SK-N-SH (cell line): ENCODE results near the gene ANKRD33B. TPM values are rescaled to one million over a fixed set of nuclear protein-coding genes. Genes with fewer than 3 reads are reported as not detected.

Experiments
- CTCF ChIA-PET: fragments of 300-600, 350-600 bp; formaldehyde crosslinking; extraction: SDS; loops from one replicate; lab custom pipeline; 2021; lab: Yijun Ruan, JAX
- POLR2A ChIA-PET: fragments of 350-600 bp; sonication (Branson Sonifier 250); formaldehyde crosslinking; extraction: SDS; loops from one replicate; lab custom pipeline; 2020; ENCODE audit warnings: antibody characterized with exemption, inconsistent platforms; lab: Yijun Ruan, JAX
- DNase-seq: peaks from one replicate; pipeline ENCODE4 v3.0.0; 2012
- H2AFZ ChIP-seq: fragments of 200-600 bp; sonication (generic); 2 replicates; pipeline ENCODE4 v1.8.1; 2016; ENCODE audit warnings: antibody characterized with exemption, mild to moderate bottlenecking, low read depth
- H3F3A ChIP-seq: fragments of 200-600 bp; sonication (generic); replicated peaks from 2 replicates; pipeline ENCODE3; 2016; ENCODE audit warnings: antibody characterized with exemption, mild to moderate bottlenecking; ENCODE audit not compliant: insufficient read depth
- H3K27ac ChIP-seq, 2 experiments: fragments of 200-500 bp in 1 of 2; fragments of 200-600 bp in 1 of 2; sonication (Bioruptor generic) in 1 of 2; sonication (generic), shearing (Covaris generic) in 1 of 2; 2 replicates each; pipeline versions ENCODE4 v1.5.1 to v1.6.1; 2014 to 2016; ENCODE audit warnings: low read depth in 2 of 2, inconsistent platforms in 1 of 2, low read length in 1 of 2, mild to moderate bottlenecking in 1 of 2, mixed read lengths in 1 of 2
- H3K27me3 ChIP-seq: fragments of 200-600 bp; sonication (generic), shearing (Covaris generic); 2 replicates; pipeline ENCODE4 v1.6.1; 2016; ENCODE audit warnings: mixed run types; ENCODE audit not compliant: insufficient read depth
- H3K36me3 ChIP-seq, 2 experiments: fragments of 200-500 bp in 1 of 2; fragments of 200-600 bp in 1 of 2; sonication (Bioruptor generic) in 1 of 2; sonication (generic) in 1 of 2; replicated peaks in 1 of 2; 2 replicates each; pipeline versions ENCODE3 to v1.5.1; 2014 to 2016; ENCODE audit warnings: low read length in 1 of 2, mild to moderate bottlenecking in 1 of 2; ENCODE audit not compliant: insufficient read depth in 2 of 2, control insufficient read depth in 1 of 2
- H3K4me1 ChIP-seq, 2 experiments: fragments of 200-500 bp in 1 of 2; fragments of 200-600 bp in 1 of 2; sonication (Bioruptor generic) in 1 of 2; sonication (generic), shearing (Covaris generic) in 1 of 2; 2 replicates each; pipeline versions ENCODE4 v1.5.1 to v1.6.1; 2014 to 2016; ENCODE audit warnings: low read depth in 1 of 2, low read length in 1 of 2, mixed run types in 1 of 2; ENCODE audit not compliant: insufficient read depth in 2 of 2, control insufficient read depth in 1 of 2
- H3K4me2 ChIP-seq: fragments of 200-600 bp; sonication (generic), shearing (Covaris generic); 2 replicates; pipeline ENCODE4 v1.6.1; 2017; ENCODE audit warnings: mixed run types
- H3K4me3 ChIP-seq, 2 experiments: fragments of 200-500 bp in 1 of 2; fragments of 200-600 bp in 1 of 2; sonication (Bioruptor generic) in 1 of 2; sonication (generic), shearing (Covaris generic) in 1 of 2; 2 replicates each; pipeline versions ENCODE4 v1.5.1 to v1.8.1; 2014 to 2016; ENCODE audit warnings: low read depth in 2 of 2, inconsistent platforms in 1 of 2, low read length in 1 of 2, mild to moderate bottlenecking in 1 of 2, mixed read lengths in 1 of 2, moderate library complexity in 1 of 2
- H3K79me2 ChIP-seq: fragments of 200-600 bp; sonication (generic); 2 replicates; pipeline ENCODE4 v1.8.1; 2017; ENCODE audit warnings: mild to moderate bottlenecking; ENCODE audit not compliant: insufficient read depth
- H3K9ac ChIP-seq: fragments of 200-600 bp; sonication (generic); 2 replicates; pipeline ENCODE4 v1.6.1; 2017; ENCODE audit warnings: mixed run types
- H3K9me2 ChIP-seq: fragments of 200-600 bp; sonication (generic); 2 replicates; pipeline ENCODE4 v1.6.1; 2017; ENCODE audit warnings: mixed run types
- H3K9me3 ChIP-seq: fragments of 200-600 bp; sonication (generic); 2 replicates; pipeline ENCODE4 v1.6.1; 2017; ENCODE audit warnings: mixed run types, mild to moderate bottlenecking, moderate library complexity
- H4K20me1 ChIP-seq: fragments of 200-600 bp; sonication (generic); 2 replicates; pipeline ENCODE4 v1.6.1; 2017; ENCODE audit warnings: mild to moderate bottlenecking, mixed run types; ENCODE audit not compliant: insufficient read depth
- CHD2 ChIP-seq: fragments of 150-350 bp; IDR thresholded peaks from 2 replicates; pipeline ENCODE4 v1.6.1; 2018; ENCODE audit warnings: low read length; ENCODE audit not compliant: partially characterized antibody
- EP300 ChIP-seq, 2 experiments: IDR thresholded peaks; 2 replicates each; pipeline versions ENCODE4 v1.4.0 to v1.6.1; 2012; ENCODE audit warnings: borderline replicate concordance in 1 of 2, low read depth in 1 of 2, low read length in 1 of 2
- GATA2 ChIP-seq: sonication (generic); formaldehyde crosslinking; IDR thresholded peaks from 2 replicates; pipeline ENCODE4 v1.5.0; 2020; ENCODE audit warnings: mild to moderate bottlenecking, missing genetic modification reagents
- IRF3 ChIP-seq: fragments of 150-350 bp; IDR thresholded peaks from 2 replicates; pipeline ENCODE4 v1.6.1; 2016; ENCODE audit warnings: mild to moderate bottlenecking, low read depth, low read length
- JUND ChIP-seq: IDR thresholded peaks from 2 replicates; pipeline ENCODE4 v1.4.0; 2012
- NFIC ChIP-seq: IDR thresholded peaks from 2 replicates; pipeline ENCODE4 v1.4.0; 2012; ENCODE audit warnings: borderline replicate concordance
- NRF1 ChIP-seq: IDR thresholded peaks from 2 replicates; pipeline ENCODE4 v1.6.1; 2012; ENCODE audit warnings: low read depth, mild to moderate bottlenecking, low read length
- POLR2AphosphoS5 ChIP-seq: IDR thresholded peaks from 2 replicates; pipeline ENCODE4 v1.6.1; 2012; ENCODE audit warnings: low read depth, low read length
- RAD21 ChIP-seq: IDR thresholded peaks from 2 replicates; pipeline ENCODE4 v1.6.1; 2012; ENCODE audit warnings: mild to moderate bottlenecking, low read length
- RXRA ChIP-seq: IDR thresholded peaks from 2 replicates; pipeline ENCODE4 v1.4.0; 2012; ENCODE audit warnings: low read depth, mild to moderate bottlenecking, borderline replicate concordance
- SMC3 ChIP-seq: IDR thresholded peaks from 2 replicates; pipeline ENCODE4 v1.6.1; 2012; ENCODE audit warnings: low read depth, low read length, improper control_type of control experiment
- TAF1 ChIP-seq: IDR thresholded peaks from 2 replicates; pipeline ENCODE4 v1.6.1; 2012; ENCODE audit warnings: low read depth, mild to moderate bottlenecking, low read length, moderate library complexity, borderline replicate concordance
- YY1 ChIP-seq: IDR thresholded peaks from 2 replicates; pipeline ENCODE4 v1.4.0; 2012; ENCODE audit warnings: low read depth, mild to moderate bottlenecking
- WGBS: methylation state at CpG from one replicate; pipeline ENCODE4 v1.1.6; 2017; ENCODE audit warnings: low lambda C conversion rate; 5-methylcytosine and 5-hydroxymethylcytosine counted together
- polyA plus RNA-seq, 3 experiments: library from polyadenylated mRNA; depleted of rRNA; stranded (reverse); fragments of >200 nt; gene quantifications; 2 replicates each; pipeline ENCODE4 v1.2.3, GENCODE V29; 2012
- TF ChIP-seq, protein P1 (sequence below): IDR thresholded peaks from 2 replicates; pipeline ENCODE4 v1.4.0; 2012; ENCODE audit warnings: low read depth, borderline replicate concordance
- TF ChIP-seq, protein P2 (sequence below): fragments of 200-600 bp; sonication (generic); IDR thresholded peaks from 2 replicates; pipeline ENCODE4 v1.6.1; 2017; ENCODE audit warnings: antibody characterized with exemption, mild to moderate bottlenecking, moderate library complexity
- TF ChIP-seq, protein P3 (sequence below): fragments of 150-350 bp; IDR thresholded peaks from 2 replicates; pipeline ENCODE4 v1.6.1; 2017; ENCODE audit warnings: antibody characterized with exemption, low read length, low read depth, borderline replicate concordance

ANKRD33B gene
- polyA plus RNA-seq, 1 of the 3 experiments (the other 2 are of a cell fraction): 1.8 TPM

GRCh38 chr5:10678244-10678643 lies 114.4 kb downstream of the ANKRD33B start:
- no peaks in the 10 kb centered on the region for H3K9me2 ChIP-seq
- H3K9ac ChIP-seq: no peak overlapping the region
- no peaks in the 10 kb centered on the region for H4K20me1 ChIP-seq
- H3K79me2 ChIP-seq: no peaks in the 10 kb centered on the region; the same call in 1 of the 2 replicates
- no peak overlapping the region for H3K4me3 ChIP-seq
- no peaks in the 10 kb centered on the region for H3K9me3 ChIP-seq
- H2AFZ ChIP-seq: no peak overlapping the region
- TF ChIP-seq YY1: no peak
- ChIA-PET CTCF (interaction anchor here (1.3 to 1.8 kb wide), 2 partner anchors 18 to 24 kb away, joined by 4 read pairs; no protein-coding TSS in a partner anchor), POLR2A (no interaction called here)
- H3K36me3 ChIP-seq: peaks cover 25 to 32% of the 10 kb centered on the region in 2 experiments
- no peak overlapping the region for H3K4me2 ChIP-seq
- H3K4me1 ChIP-seq: peaks cover 0 to 20% of the 10 kb centered on the region in 2 experiments; a peak in 1 of 4 replicates
- no peaks in the 10 kb centered on the region for H3K27me3 ChIP-seq
- 100% methylated on average over 1 of the region's 2 CpGs for WGBS
- H3K27ac ChIP-seq: no peak overlapping the region
- H3F3A ChIP-seq: peaks cover 3% of the 10 kb centered on the region
- no peak for DNase-seq

DNA sequence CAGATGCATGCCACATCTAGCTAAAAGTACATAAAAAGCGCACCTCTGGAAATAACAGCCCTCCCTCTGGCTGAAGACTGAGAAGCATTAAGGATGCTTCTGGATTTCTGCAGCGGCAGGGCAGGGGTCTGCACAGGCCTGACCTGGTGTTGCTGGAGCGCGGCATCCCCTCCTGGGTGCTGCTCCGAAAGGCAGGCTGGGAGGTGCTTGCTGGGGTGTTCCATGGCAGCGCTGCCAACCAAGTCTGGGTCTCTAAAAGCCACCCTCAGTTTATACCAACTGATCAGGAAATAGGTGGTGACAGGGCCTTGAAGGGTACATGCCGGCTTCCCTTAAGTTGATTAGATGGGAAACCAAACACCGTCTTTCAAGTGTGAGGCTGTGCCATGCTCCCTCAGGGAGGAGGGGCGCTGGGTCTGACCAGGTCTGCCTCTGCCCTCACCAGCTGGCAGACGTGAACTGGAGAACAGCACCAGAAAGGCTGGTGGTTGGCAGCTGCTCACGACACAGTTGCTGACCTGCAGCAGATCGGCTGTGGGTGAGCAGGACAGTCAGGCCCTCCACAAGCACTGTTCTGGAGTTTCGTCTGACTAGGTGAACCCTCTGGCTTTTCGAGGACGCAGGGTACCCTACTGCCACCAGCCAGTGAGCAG lies 115.6 kb downstream of the ANKRD33B start:
- CTCF ChIA-PET: interaction anchor here (0.9 to 2.7 kb wide), 4 partner anchors 11 to 23 kb away, joined by 3 to 10 read pairs (median 4); no protein-coding TSS in a partner anchor
- WGBS: 95% methylated on average over 8 of the region's 15 CpGs
- DNase-seq: no peak

More for the DNA sequence above, 115.6 kb downstream of the ANKRD33B start:
- TF ChIP-seq GATA2: no peak
- no peak for TF ChIP-seq RXRA
- TF ChIP-seq NFIC: no peak
- TF ChIP-seq CHD2: no peak
- TF ChIP-seq EP300 (IDR thresholded peaks at IDR 0.05; ENCODE audit: borderline replicate concordance in 1 of 2, low read depth in 1 of 2, low read length in 1 of 2): no peak
- TF ChIP-seq JUND: no peak
- TF ChIP-seq, protein P1, sequence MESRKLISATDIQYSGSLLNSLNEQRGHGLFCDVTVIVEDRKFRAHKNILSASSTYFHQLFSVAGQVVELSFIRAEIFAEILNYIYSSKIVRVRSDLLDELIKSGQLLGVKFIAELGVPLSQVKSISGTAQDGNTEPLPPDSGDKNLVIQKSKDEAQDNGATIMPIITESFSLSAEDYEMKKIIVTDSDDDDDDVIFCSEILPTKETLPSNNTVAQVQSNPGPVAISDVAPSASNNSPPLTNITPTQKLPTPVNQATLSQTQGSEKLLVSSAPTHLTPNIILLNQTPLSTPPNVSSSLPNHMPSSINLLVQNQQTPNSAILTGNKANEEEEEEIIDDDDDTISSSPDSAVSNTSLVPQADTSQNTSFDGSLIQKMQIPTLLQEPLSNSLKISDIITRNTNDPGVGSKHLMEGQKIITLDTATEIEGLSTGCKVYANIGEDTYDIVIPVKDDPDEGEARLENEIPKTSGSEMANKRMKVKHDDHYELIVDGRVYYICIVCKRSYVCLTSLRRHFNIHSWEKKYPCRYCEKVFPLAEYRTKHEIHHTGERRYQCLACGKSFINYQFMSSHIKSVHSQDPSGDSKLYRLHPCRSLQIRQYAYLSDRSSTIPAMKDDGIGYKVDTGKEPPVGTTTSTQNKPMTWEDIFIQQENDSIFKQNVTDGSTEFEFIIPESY: no peak
- TF ChIP-seq NRF1: no peak
- TF ChIP-seq, protein P2, sequence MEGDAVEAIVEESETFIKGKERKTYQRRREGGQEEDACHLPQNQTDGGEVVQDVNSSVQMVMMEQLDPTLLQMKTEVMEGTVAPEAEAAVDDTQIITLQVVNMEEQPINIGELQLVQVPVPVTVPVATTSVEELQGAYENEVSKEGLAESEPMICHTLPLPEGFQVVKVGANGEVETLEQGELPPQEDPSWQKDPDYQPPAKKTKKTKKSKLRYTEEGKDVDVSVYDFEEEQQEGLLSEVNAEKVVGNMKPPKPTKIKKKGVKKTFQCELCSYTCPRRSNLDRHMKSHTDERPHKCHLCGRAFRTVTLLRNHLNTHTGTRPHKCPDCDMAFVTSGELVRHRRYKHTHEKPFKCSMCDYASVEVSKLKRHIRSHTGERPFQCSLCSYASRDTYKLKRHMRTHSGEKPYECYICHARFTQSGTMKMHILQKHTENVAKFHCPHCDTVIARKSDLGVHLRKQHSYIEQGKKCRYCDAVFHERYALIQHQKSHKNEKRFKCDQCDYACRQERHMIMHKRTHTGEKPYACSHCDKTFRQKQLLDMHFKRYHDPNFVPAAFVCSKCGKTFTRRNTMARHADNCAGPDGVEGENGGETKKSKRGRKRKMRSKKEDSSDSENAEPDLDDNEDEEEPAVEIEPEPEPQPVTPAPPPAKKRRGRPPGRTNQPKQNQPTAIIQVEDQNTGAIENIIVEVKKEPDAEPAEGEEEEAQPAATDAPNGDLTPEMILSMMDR: no peak
- no peak for TF ChIP-seq RAD21
- no peak for TF ChIP-seq SMC3
- TF ChIP-seq TAF1: no peak
- TF ChIP-seq IRF3: no peak
- no peak for TF ChIP-seq POLR2AphosphoS5
- TF ChIP-seq, protein P3, sequence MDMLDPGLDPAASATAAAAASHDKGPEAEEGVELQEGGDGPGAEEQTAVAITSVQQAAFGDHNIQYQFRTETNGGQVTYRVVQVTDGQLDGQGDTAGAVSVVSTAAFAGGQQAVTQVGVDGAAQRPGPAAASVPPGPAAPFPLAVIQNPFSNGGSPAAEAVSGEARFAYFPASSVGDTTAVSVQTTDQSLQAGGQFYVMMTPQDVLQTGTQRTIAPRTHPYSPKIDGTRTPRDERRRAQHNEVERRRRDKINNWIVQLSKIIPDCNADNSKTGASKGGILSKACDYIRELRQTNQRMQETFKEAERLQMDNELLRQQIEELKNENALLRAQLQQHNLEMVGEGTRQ: no peak
- POLR2A ChIA-PET: no interaction called here
- Histone ChIP-seq H2AFZ (no peak overlapping the region), H3K27me3 (no peaks in the 10 kb centered on the region), H3K9ac (no peak overlapping the region), H3K4me3 (no peak overlapping the region), H3K9me2 (no peaks in the 10 kb centered on the region), H4K20me1 (no peaks in the 10 kb centered on the region), H3K27ac (no peak overlapping the region), H3K9me3 (no peaks in the 10 kb centered on the region), H3K4me1 (peaks cover 0 to 17% of the 10 kb centered on the region in 2 experiments; a peak in 1 of 4 replicates), H3K4me2 (no peak overlapping the region), H3K36me3 (peaks cover 25 to 32% of the 10 kb centered on the region in 2 experiments), H3F3A (peaks cover 3% of the 10 kb centered on the region), H3K79me2 (no peaks in the 10 kb centered on the region; the same call in 1 of the 2 replicates)
